Lung (tissue), 12 donors: ENCODE data around the gene VTI1A. TPM values are rescaled to one million over a fixed set of nuclear protein-coding genes. Genes with fewer than 3 reads are reported as not detected.

ENCODE experiments used
- ATAC-seq: fragments of 200-7000 bp; cut with Tn5 transposase; one replicate; pipeline ENCODE4 v1.9.1; 2020; ENCODE audit warnings: moderate number of reproducible peaks; ENCODE audit not compliant: insufficient read depth, low FRiP score
- DNase-seq, 3 donors: peaks; one replicate each; pipeline ENCODE4 v3.0.0-alpha.2; 2013 to 2017
- H3K27ac ChIP-seq, 2 donors: one replicate each; pipeline ENCODE4 v1.5.1; 2013; ENCODE audit warnings: mild to moderate bottlenecking in 2 of 2, moderate library complexity in 2 of 2, control low read depth in 1 of 2, inconsistent platforms in 1 of 2, low read depth in 1 of 2, low read length in 1 of 2
- H3K27me3 ChIP-seq, 3 donors: one replicate each; pipeline ENCODE4 v1.5.1; 2013; ENCODE audit warnings: low read length in 2 of 3; ENCODE audit not compliant: control insufficient read depth in 3 of 3, insufficient read depth in 3 of 3
- H3K36me3 ChIP-seq, 4 donors: one replicate each; pipeline ENCODE4 v1.5.1; 2013; ENCODE audit warnings: low read length in 4 of 4, mild to moderate bottlenecking in 1 of 4, moderate library complexity in 1 of 4; ENCODE audit not compliant: control insufficient read depth in 4 of 4, insufficient read depth in 4 of 4
- H3K4me1 ChIP-seq, 5 donors: one replicate each; pipeline ENCODE4 v1.5.1; 2013; ENCODE audit warnings: low read length in 5 of 5, mild to moderate bottlenecking in 2 of 5, moderate library complexity in 1 of 5; ENCODE audit not compliant: control insufficient read depth in 5 of 5, insufficient read depth in 5 of 5
- H3K4me3 ChIP-seq: one replicate; pipeline ENCODE4 v1.5.1; 2013; ENCODE audit warnings: mild to moderate bottlenecking, control low read depth, moderate library complexity
- H3K9ac ChIP-seq, 2 donors: one replicate each; pipeline ENCODE4 v1.5.1; 2013; ENCODE audit warnings: low read length in 2 of 2, control low read depth in 1 of 2; ENCODE audit not compliant: insufficient read depth in 1 of 2
- H3K9me3 ChIP-seq, 4 donors: one replicate each; pipeline ENCODE4 v1.5.1; 2013; ENCODE audit warnings: low read length in 3 of 4, mild to moderate bottlenecking in 1 of 4, moderate library complexity in 1 of 4; ENCODE audit not compliant: control insufficient read depth in 4 of 4, insufficient read depth in 3 of 4
- WGBS, 2 donors: extraction: QIAGEN DNeasy Blood & Tissue Kit; methylation state at CpG; one replicate each; pipeline ENCODE4 v1.1.7; 2013; 5-methylcytosine and 5-hydroxymethylcytosine counted together
- polyA plus RNA-seq, 2 donors: library from polyadenylated mRNA; stranded (reverse); fragments of 200-250 nt; gene quantifications; one replicate each; pipeline ENCODE4 v1.2.1, GENCODE V29; 2013
- total RNA-seq, 2 donors: library from RNA; depleted of rRNA in 1 of 2; stranded (reverse); fragments of >200 nt in 1 of 2; gene quantifications; one replicate each; pipeline ENCODE4 v1.2.1, GENCODE V29; 2014 to 2021
- TF ChIP-seq, protein P1 (sequence below): IDR thresholded peaks from 2 replicates; pipeline ENCODE4 v1.5.1; 2012; ENCODE audit warnings: mild to moderate bottlenecking; ENCODE audit errors: control extremely low read depth, extremely low read depth
- donor health status: control.
- donor health status: control.
- donor health status: Bipolar disorder and iron deficiency.
- donor health status: healthy.
- donor health status: DM: yes; HTN: yes; CAD: no.

Gene VTI1A
- total and polyA plus RNA-seq, 4 donors = 9.2 to 48.2 (median 28.4) TPM

DNA sequence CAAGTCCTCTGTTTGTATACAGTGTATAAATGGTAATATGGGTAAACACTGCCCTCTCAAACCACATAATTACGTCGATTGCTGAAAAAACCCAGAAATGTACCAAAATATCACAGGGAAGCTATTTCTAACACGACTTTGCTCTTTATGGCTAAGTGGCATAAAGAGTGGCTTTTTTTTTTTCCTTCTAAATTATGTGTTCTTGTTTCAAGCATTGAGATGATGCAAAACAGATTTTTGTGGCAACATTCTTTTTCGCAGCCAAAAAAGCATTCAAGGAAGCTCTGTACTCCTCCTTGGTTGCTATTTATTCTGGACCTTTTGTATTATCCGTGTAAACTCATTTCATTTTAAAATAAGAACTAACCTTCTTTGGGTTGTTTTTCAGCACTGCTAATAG lies 138.9 kb downstream of the VTI1A start:
- H3K9me3 ChIP-seq = no peaks in the 10 kb centered on the region
- peaks cover 0 to 7% (median 0%) of the 10 kb centered on the region in 5 donors for H3K4me1 ChIP-seq
- TF ChIP-seq, protein P1, sequence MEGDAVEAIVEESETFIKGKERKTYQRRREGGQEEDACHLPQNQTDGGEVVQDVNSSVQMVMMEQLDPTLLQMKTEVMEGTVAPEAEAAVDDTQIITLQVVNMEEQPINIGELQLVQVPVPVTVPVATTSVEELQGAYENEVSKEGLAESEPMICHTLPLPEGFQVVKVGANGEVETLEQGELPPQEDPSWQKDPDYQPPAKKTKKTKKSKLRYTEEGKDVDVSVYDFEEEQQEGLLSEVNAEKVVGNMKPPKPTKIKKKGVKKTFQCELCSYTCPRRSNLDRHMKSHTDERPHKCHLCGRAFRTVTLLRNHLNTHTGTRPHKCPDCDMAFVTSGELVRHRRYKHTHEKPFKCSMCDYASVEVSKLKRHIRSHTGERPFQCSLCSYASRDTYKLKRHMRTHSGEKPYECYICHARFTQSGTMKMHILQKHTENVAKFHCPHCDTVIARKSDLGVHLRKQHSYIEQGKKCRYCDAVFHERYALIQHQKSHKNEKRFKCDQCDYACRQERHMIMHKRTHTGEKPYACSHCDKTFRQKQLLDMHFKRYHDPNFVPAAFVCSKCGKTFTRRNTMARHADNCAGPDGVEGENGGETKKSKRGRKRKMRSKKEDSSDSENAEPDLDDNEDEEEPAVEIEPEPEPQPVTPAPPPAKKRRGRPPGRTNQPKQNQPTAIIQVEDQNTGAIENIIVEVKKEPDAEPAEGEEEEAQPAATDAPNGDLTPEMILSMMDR = no peak
- no peak overlapping the region for H3K27ac ChIP-seq
- H3K9ac ChIP-seq = no peak overlapping the region
- H3K36me3 ChIP-seq = peaks cover 0 to 3% (median 0%) of the 10 kb centered on the region in 4 donors
- peak in 1 of 3 donors; percentile 35 for DNase-seq
- WGBS, 2 donors = 61 to 81% methylated on average over 5 of the region's 5 CpGs
- no peak for ATAC-seq
- H3K4me3 ChIP-seq = no peak overlapping the region
- no peaks in the 10 kb centered on the region for H3K27me3 ChIP-seq

- Histone ChIP-seq H3K4me3 (no peak overlapping the region), H3K27me3 (no peaks in the 10 kb centered on the region), H3K9ac (no peak overlapping the region), H3K4me1 (peaks cover 0 to 7% (median 0%) of the 10 kb centered on the region in 5 donors), H3K9me3 (no peaks in the 10 kb centered on the region), H3K36me3 (peaks cover 0 to 3% (median 0%) of the 10 kb centered on the region in 4 donors), H3K27ac (no peak overlapping the region)
- TF ChIP-seq, protein P1 = no peak
- DNase-seq = peak in 1 of 3 donors; percentile 49
- no peak for ATAC-seq
Observed at GRCh38 chr10:112587729-112588128, 140.7 kb downstream of the VTI1A start.

DNA sequence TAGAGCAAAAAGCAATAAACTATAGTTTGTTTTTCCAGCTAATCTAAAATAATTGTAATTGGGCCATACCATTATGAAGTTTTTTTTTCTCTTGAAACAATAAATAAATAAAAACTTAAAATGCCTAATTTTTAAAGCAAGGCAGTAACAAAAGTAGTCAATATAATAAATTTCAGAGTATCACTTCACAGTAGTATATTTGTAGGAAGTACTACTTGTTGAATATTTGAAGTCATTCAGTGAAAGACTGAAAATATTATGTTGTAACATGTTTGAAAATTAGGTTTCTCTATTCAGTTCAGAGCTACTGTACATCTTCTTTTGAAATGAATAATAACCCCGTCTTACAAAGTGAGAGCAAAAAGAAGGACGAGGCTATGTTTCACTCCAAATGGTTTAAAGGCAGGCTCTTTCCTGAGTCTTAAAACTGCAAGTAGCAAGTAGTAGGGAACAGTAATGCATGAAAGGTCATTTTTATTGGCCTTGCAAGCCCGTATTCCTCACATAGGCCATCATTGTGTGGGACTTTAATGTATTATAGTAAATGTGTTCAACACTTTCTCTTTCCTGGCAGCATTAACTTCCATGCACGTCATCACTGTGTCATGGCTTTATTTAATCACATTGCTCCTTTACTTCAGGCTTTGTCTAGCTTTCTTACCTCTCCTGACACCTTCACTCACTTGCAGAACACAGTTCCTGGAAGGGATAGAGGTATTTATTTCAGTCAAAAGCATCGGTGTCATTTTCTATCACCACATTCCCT lies 141.4 kb downstream of the VTI1A start:
- H3K36me3 ChIP-seq = peaks cover 0 to 3% (median 0%) of the 10 kb centered on the region in 4 donors
- no peak overlapping the region for H3K4me3 ChIP-seq
- no peak overlapping the region for H3K27ac ChIP-seq
- H3K9me3 ChIP-seq = no peaks in the 10 kb centered on the region
- no peaks in the 10 kb centered on the region for H3K27me3 ChIP-seq
- H3K9ac ChIP-seq = no peak overlapping the region
- 72 to 89% methylated on average over 5 of the region's 5 CpGs for WGBS, 2 donors
- ATAC-seq = no peak
- H3K4me1 ChIP-seq = peaks cover 0 to 7% (median 0%) of the 10 kb centered on the region in 5 donors
- TF ChIP-seq, protein P1 = no peak
- peak in 1 of 3 donors; percentile 21 for DNase-seq
